ENCODE results near the gene MEGF11.

DNA sequence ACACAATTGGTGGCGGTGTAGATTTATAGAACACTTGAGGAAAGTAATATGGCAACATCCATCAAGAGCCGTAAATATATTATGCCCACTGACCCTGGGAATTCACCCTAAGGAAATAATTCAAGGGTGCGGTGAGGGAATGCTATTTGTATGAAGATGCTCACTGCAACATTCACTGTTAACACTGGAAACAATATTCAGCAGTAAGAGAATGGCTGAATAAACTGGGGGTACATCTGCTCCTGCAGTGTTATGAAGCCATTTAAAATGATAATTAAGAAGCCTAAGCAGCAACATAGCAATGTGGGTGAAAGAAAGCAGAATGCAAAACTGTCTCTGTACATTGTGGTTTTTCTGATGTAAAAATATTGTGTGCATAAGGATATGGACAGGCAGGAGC lies 296.7 kb downstream of the MEGF11 start:
- TF ChIP-seq EZH2 (IDR thresholded peaks at IDR 0.05) = no peak
- no peak for TF ChIP-seq POLR2AphosphoS5 (IDR thresholded peaks at IDR 0.05; ENCODE audit: borderline replicate concordance, low read depth, low read length)
